HG03565 (cell line): Measurements from ENCODE around the gene ALPK1.
"Not testable (repeated sequence)": the region's sequence is repeated elsewhere in the genome, so short reads cannot be mapped to it uniquely, and the experiment has no call there.

Experiments used
- ATAC-seq: cut with Tn5 transposase; IDR thresholded peaks from one replicate; pipeline ENCODE4 v1.9.1; 2021; ENCODE audit warnings: mild to moderate bottlenecking, moderate library complexity; ENCODE audit not compliant: unreplicated experiment

Gene ALPK1

DNA sequence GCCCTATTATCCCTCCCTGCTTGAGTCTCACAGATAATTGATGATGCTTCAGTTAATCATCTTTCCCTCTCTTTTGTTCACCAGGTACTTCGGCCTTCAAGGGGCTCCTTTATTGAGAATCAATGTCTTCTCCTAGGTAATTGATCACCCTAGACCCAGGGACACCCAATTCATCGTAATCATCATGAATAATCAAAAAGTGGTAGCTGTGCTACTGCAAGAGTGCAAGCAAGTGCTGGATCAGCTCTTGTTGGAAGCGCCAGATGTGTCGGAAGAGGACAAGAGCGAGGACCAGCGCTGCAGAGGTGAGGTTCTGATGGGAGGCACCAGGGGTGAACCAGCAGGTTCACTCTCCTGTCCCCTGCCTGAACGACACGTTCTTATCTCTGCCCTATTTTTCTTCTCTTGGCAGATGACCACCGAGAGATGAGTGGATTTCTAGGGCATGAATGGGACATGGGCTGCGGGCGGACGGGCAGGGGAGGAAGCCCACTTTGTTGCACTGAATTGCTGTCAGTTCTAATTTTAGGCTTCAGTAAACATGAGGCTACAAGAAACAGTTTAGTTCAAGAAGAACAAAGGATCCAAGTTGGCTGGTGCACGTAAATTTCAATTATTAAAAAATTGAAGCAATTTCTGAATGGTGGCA is 80.5 kb downstream of the ALPK1 start:
- no peak for ATAC-seq

DNA sequence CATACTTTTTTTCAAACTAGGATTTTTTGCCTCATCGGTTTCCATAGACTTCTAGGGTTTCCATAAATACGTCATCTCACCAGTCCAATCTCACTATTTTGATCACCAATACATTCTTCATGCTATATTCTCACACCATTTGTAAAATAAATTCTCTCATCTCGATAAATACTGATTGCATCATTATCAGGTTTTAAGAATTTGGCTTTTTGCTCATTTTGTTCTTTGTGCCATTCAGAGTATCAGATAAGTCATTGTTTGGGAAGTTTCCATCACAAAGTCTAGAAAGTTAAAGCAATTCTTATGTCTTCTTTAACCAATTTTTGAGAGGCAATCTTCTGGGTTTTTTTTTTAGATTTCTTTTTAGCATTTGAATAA is 81.1 kb downstream of the ALPK1 start:
- no peak for ATAC-seq

DNA sequence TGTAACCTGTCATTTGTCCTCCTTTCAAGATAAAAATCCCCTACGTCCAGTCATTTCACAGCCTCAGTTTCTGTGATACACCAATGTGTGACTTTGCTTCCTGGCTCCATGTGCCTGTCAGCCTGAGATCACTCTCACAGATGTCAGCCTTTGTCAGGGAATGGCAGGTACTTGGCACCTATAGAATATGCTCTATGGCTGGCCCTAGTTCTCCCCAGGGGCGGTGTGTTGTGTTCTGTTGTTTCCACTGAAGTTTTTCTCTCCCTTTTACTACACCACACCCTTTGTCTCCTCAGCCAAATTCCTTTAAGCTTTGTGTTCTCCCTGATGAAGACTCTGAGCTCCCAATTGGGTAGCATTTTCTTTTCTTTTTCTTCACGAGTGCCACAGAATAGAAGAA is 81.7 kb downstream of the ALPK1 start:
- no peak for ATAC-seq

DNA sequence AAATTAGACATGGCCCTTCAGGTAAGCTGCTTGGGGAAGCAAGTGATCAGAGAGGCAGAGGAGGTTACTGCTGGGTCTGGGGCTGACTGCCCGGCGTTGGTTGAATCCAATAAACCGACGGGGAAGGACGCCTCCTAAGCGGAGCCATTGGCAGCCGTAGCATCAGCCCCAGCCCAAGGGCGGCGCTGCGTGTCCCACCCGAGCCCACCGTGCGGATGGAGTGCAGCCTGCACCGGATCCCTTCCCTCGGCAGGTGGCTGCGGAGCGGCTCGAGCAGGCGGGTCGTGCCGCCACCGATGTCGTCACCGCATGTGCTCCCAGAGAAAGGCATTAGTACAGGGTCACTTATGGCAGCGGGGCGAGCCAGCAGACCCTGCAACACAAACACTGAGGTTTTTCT is 82.1 kb downstream of the ALPK1 start:
- ATAC-seq: no peak

DNA sequence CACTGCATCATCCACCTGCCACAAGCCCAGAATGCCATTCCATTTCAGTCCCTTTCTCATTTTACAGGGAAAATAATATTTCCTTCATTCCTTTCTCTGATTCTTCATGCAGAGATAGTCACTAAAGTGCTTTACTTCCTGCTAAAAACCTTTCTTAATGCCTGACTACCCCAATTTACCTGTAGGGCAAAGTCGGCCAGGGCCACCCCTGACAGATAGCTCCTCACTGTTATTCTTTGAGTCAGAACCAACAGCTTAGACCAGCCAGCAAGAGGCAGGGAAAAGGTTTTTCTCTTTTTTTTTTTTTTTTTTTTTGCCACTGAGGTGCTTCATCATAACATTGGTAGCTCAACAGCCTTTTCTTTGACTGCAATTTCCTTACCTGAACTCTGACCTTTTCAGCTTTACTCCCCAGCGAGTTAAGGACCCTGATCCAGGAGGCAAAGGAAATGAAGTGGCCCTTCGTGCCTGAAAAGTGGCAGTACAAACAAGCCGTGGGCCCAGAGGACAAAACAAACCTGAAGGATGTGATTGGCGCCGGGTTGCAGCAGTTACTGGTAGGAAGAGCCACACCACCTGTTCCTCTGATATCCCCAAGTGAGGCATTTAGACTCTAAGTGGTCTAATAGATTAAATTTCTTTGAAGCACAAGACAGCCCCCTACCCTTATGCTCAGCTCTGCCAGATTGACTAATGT is 85.0 kb downstream of the ALPK1 start:
- ATAC-seq: no peak

DNA sequence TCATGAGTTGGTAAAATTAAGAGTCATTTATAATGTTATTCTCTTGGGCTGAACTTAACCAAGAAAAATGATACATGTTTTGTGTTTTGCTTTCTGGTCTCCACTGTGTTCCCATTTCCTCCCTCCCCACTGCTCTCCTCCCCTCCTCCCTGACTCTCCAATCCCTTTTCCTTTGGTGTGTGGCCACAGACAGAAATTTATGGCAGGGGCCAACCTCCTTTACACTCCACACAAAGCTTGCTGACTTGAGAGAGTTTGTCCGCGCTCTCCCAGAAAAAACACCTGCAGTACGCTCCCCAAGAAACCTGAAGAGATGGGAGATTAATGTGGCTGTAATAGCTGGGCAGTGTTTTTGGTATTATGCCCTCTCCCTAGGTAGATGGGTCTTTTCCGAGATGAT is 88.9 kb downstream of the ALPK1 start:
- no peak for ATAC-seq

- no peak for ATAC-seq
Measured at GRCh38 chr4:112402098-112402497, 104.9 kb downstream of the ALPK1 start.

GRCh38 chr4:112403101-112403945 is 106.2 kb downstream of the ALPK1 start:
- no peak for ATAC-seq

DNA sequence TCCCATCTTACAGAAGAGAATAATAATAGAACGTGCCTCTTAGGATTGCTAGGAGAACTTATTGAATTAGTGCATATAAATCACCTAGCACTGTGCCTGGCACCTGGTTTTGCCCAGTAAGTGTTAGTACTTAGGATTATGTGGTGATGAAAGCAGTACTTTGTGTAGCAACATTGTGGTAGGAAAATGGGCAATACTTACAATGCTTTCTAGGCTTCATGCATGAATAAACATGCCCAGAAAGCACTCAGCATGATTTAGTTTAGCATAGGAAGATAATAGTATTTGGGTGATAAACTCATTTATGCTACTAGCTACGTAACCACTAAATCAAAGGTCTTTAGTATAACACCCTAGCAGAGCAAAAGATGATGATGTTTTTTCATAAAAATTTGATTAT is 113.2 kb downstream of the ALPK1 start:
- no peak for ATAC-seq

- ATAC-seq: no peak
Measured at GRCh38 chr4:112410804-112411203, 113.6 kb downstream of the ALPK1 start.

DNA sequence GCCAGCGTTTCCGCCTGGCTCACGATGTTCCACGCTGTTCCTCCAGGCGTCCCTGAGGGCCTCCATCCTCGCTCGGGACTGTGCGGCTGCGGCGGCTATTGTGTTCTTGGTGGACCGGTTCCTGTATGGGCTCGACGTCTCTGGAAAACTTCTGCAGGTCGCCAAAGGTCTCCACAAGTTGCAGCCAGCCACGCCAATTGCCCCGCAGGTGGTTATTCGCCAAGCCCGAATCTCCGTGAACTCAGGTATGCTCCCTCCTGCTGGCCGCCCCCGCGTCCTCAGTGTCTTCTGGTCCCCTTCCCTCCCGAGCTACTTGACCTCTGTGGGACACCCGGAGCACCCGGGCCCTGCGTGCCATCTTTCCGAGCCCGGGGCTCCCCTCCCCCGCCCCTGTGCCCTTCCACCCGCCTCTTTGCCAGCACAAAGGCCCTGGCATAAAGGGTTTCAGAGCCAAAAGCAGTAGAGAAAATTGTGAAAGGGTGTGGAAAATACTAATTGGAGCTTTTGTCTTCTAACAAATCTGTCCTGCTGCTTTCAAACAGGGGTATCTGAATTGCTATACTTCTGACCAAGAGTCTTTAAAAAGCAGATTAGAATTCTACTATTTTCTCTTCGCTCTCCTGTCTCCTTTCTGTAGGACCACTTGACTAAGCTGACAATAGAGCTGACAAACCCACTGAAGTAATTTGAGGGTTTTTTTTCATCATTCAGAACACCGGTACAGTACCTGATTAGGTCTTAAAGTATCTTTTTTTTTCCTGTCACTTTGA is 114.8 kb downstream of the ALPK1 start:
- ATAC-seq: no peak

DNA sequence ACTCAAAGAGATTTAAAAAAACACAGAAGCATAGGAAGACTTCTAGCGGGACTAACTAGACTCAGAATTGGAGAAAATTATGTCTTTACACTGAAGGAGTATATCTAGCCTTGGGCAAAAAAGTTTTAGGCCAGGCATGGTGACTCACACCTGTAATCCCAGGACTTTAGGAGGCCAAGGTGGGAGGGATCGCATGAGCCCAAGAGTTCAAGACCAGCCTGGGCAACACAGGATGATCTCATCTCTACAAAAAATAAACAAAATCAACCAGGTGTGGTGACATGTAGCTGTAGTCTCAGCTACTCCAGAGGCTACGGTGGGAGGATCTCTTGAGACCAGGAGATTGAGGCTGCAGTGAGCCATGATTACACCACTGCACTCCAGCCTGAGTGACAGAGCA is 119.3 kb downstream of the ALPK1 start:
- ATAC-seq: no peak

DNA sequence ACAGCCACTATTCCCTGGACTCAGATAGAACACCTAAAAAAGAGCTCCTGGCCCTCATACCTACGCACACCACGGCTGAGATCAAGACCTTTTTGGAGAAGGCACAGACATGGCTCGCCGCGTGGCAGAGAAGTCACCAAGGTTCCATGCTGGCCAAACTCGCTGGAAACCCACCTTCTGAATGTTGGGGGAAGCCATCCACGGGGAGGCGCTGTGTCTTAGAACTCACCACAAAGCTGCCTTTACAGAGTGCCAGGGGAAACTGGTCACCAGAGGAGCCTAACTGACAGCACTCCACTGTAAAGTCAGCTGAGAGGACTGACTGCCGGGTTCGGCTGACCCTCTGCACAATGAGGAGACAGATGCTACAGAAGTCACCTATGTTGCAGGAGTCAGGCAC is 120.9 kb downstream of the ALPK1 start:
- no peak for ATAC-seq

DNA sequence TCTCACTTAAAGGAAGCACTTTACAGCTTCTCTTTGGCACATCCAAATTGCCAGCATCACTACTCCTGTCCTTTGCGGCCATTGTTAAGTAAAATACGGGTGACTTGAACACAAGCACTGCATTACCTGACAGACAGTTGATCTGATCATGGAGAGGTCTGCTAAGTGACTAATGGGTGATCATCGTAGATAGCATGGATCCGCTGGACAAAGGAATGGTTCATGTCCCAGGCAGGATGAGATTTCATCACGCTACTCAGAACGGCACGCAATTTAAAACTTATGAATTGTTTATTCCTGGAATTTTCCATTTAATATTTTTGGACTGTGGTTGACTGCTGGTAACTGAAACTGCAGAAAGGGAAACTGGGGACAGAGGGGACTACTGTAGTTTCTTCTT is 124.7 kb downstream of the ALPK1 start:
- no peak for ATAC-seq

GRCh38 chr4:112422644-112423043 is 125.5 kb downstream of the ALPK1 start:
- no peak for ATAC-seq

DNA sequence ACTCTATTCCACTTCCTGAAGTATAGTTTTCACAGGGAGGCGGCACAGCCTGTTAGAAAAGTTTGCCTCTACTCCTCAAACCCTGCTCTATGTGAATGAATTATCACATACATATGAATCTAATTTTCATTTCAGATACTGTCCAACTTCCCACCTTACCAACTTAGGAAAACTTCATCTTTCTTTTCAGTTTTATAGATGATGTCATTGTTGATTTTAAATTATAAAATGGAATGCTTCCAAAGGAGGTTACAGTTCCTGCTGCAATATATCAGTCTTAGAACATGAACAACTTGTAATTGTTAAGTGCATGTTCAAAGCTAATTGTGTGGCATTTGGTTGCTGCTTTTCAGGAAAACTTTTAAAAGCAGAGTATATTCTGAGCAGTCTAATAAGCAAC is 126.4 kb downstream of the ALPK1 start:
- ATAC-seq: no peak

GRCh38 chr4:112425823-112426222 is 128.7 kb downstream of the ALPK1 start:
- ATAC-seq: no peak

DNA sequence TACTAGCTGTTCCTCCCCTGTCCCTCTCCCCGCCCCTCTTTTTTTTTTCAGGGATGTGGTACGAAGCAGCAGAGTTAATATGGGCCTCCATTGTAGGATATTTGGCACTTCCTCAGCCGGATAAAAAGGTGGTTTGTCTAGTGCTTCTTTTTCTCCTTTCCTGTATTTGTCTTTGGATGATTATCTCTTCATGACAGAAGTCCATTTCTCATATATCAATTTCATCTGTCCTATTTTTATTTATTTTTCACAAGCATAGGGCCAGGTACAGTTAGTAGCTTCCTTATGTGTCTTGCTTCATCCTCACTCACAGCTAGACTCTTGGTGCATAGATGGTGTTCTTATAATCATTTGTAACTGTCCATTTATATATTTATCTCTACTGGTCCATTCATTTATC is 129.2 kb downstream of the ALPK1 start:
- no peak for ATAC-seq

DNA sequence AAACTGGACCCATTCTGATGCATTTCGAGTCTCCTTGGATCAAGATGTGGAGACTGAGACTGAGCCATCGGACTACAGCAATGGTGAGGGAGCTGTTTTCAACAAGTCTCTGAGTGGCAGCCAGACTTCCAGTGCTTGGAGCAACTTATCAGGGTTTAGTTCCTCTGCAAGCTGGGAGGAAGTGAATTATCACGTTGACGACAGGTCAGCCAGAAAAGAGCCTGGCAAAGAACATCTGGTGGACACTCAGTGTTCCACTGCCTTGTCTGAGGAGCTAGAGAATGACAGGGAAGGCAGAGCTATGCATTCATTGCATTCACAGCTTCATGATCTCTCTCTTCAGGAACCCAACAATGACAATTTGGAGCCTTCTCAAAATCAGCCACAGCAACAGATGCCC is 134.0 kb downstream of the ALPK1 start:
- ATAC-seq: no peak

- ATAC-seq: no peak
Measured at GRCh38 chr4:112436987-112437386, 139.8 kb downstream of the ALPK1 start.

GRCh38 chr4:112442226-112442625 is 145.1 kb downstream of the ALPK1 start:
- not testable (repeated sequence) for ATAC-seq
